ENCODE data around the gene CDR2.

DNA sequence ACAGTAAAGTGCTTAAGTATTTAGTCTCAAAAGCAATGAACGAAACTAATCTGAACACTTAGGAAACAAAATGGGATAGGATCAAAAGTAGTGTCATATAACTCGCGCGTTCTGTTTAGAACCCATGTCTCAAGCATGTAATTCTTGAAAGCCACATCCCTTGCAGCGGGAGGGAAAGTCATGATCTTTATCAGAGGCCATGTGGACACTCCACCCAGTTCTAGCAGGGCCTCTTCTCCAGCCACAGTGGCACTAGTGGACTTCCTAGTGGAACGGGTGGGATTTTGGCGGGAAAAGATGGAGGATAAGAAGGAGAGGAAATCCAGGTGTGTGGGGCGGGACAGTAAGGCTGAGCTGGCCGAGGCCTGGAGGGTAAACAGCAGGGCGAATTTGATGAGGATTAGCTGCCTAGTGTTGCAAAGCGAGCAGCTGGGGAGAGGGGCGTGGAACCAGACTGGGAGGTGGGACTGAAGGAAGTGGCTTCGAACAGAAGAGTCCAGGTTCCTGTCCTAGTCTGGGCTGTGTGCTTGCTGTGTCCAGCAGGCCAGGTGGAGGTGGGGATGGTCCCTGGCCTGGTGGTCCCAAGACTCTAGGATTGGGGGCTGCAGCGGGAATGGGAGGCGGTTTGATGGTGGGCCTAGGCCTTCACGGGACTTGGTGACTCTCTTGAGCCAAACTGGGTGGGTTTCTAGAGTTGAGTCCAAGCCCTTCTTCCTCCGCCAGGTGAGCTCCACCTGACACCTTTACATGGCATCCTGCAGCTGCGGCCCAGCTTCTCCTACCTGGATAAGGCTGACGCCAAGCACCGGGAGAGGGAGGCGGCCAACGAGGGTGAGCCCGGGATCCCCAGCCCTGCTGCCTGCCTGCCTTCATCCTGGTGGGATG is 61.3 kb downstream of the CDR2 start:
- TF ChIP-seq EP300 (IDR thresholded peaks at IDR 0.05) (no peak), CTCF (IDR thresholded peaks at IDR 0.05) (no peak), POLR2A (IDR thresholded peaks at IDR 0.05) (no peak)

Measured in ovary (tissue), 3 donors.